T-helper 1 cell treated with Interleukin-12 subunit alpha and Interleukin-12 subunit beta and Interleukin-4 antibody, amounts not matched to agents 30 ng/mL and 1 ng/mL, for 36 hours (primary cell): ENCODE measurements around the gene OSBPL10. TPM values are rescaled to one million over a fixed set of nuclear protein-coding genes. Genes with fewer than 3 reads are reported as not detected.

Experiments
- intact Hi-C: fragments of 100-400 bp; cut with micrococcal nuclease; formaldehyde crosslinking; loops from one replicate; pipeline ENCODE4 v1.15.1; 2024
- total RNA-seq: library from RNA; stranded (reverse); gene quantifications from 2 replicates; pipeline ENCODE4 v1.2.3, GENCODE V29; 2022

The OSBPL10 gene
- total RNA-seq, 1 donor from 2014 or later: 4.7 TPM

GRCh38 chr3:31636049-31636448, 345.0 kb downstream of the OSBPL10 start:
- intact Hi-C loops: loop anchor here (2.0 to 10.0 kb wide), 7 partner anchors 19 to 1011 kb away; no protein-coding TSS in a partner anchor

- intact Hi-C loops: loop anchor here (5.0 to 10.0 kb wide), 5 partner anchors 38 to 1011 kb away; no protein-coding TSS in a partner anchor
Observed at GRCh38 chr3:31635545-31635944, 345.5 kb downstream of the OSBPL10 start.

- intact Hi-C loops: loop anchor here (10.0 kb wide), 1 partner anchor 1010 kb away; no protein-coding TSS in a partner anchor
Observed at GRCh38 chr3:31634476-31634875, 346.6 kb downstream of the OSBPL10 start.

- intact Hi-C loops: no loop called here
Observed at GRCh38 chr3:31629054-31629453, 352.0 kb downstream of the OSBPL10 start.

- intact Hi-C loops: no loop called here
Observed at GRCh38 chr3:31625358-31625757, 355.7 kb downstream of the OSBPL10 start.

- intact Hi-C loops: no loop called here
Observed at GRCh38 chr3:31624083-31624709, 356.9 kb downstream of the OSBPL10 start.

GRCh38 chr3:31622636-31623288, 358.3 kb downstream of the OSBPL10 start:
- intact Hi-C loops: no loop called here

GRCh38 chr3:31621314-31621713, 359.7 kb downstream of the OSBPL10 start:
- intact Hi-C loops: no loop called here

GRCh38 chr3:31620656-31621055, 360.4 kb downstream of the OSBPL10 start:
- intact Hi-C loops: no loop called here

GRCh38 chr3:31616711-31617110, 364.4 kb downstream of the OSBPL10 start:
- intact Hi-C loops: loop anchor here (10.0 kb wide), 1 partner anchor 368 kb away; the partner anchor contains the start of genes OSBPL10 and ZNF860

GRCh38 chr3:31615071-31615875, 365.8 kb downstream of the OSBPL10 start:
- intact Hi-C loops: loop anchor here (10.0 kb wide), 1 partner anchor 370 kb away; the partner anchor contains the start of genes OSBPL10 and ZNF860

- intact Hi-C loops: loop anchor here (5.0 to 10.0 kb wide), 2 partner anchors 370 to 847 kb away; partner anchors contain the start of genes OSBPL10 and ZNF860
Observed at GRCh38 chr3:31614162-31614921, 366.7 kb downstream of the OSBPL10 start.

GRCh38 chr3:31613654-31614053, 367.4 kb downstream of the OSBPL10 start:
- intact Hi-C loops: loop anchor here (2.0 to 10.0 kb wide), 3 partner anchors 21 to 846 kb away; partner anchors contain the start of genes OSBPL10 and ZNF860

GRCh38 chr3:31613177-31613576, 367.9 kb downstream of the OSBPL10 start:
- intact Hi-C loops: loop anchor here (2.0 to 10.0 kb wide), 3 partner anchors 20 to 846 kb away; partner anchors contain the start of genes OSBPL10 and ZNF860

Other genes starting within 250 kb of the OSBPL10 start
- 0.10 and 0.20 TPM in 2 replicates for gene ZNF860, start 488 bp upstream of the OSBPL10 start, total RNA-seq
- gene GPD1L, start 125.4 kb upstream of the OSBPL10 start, total RNA-seq: 20.6 and 25.9 TPM in 2 replicates